GM23248 (cell line): ENCODE data around the gene UBE2L3.

ENCODE experiments used
- EZH2 ChIP-seq: fragments of 200-600 bp; sonication (generic); IDR thresholded peaks from 2 replicates; pipeline ENCODE4 v1.6.1; 2018; ENCODE audit warnings: antibody characterized with exemption, mild to moderate bottlenecking; ENCODE audit not compliant: insufficient read depth, poor library complexity, severe bottlenecking
- EZH2phosphoT487 ChIP-seq: fragments of 200-600 bp; sonication (generic); IDR thresholded peaks from 2 replicates; pipeline ENCODE4 v1.6.1; 2018; ENCODE audit warnings: antibody characterized with exemption, moderate library complexity, mild to moderate bottlenecking, low read depth; ENCODE audit not compliant: insufficient read depth

DNA sequence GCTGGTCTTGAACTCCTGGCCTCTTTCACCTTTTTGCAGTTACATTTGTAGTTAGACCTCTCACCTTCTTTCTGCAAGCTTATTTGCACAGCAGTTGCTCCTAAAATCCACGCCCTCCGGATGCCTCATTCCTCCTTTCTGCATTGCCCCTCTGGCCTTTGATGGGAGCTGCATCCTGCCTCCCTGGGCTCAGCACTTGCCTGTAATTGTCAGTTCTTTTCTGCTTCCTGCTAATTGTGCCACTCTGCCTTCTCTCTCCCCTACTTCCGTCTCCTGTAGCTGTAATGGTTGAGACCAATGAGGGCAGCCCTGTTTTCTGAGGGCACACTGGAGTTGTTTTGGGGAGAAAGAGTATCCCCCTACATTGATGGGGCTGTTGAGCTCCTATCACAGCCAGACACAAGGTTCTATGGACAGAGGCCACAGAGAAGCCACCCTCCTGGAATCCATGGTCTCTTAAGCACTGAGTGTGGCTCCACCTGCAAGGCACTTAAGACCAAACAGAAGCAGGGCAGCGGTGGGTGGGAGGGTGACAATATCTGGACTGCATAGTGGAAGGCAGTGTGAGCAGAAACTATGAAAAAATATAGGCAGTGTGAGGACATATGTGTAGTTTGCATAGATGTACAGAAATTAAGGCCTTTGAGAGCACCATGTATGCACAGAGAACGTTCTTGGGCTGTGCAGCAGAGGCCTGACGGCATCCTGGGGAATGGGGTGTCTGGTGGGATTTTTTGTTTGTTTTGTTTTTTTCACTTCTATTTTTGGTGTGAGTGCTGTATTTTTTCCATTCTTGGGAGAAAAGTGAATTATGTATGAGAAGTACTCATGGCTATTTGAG, 31.8 kb downstream of the UBE2L3 start:
- TF ChIP-seq EZH2 (no peak), EZH2phosphoT487 (no peak)
